ENCODE measurements around the gene ATP5PF.

GRCh38 chr21:25756190-25756932 is 21.7 kb upstream of the ATP5PF start:
- TF ChIP-seq, protein P1, sequence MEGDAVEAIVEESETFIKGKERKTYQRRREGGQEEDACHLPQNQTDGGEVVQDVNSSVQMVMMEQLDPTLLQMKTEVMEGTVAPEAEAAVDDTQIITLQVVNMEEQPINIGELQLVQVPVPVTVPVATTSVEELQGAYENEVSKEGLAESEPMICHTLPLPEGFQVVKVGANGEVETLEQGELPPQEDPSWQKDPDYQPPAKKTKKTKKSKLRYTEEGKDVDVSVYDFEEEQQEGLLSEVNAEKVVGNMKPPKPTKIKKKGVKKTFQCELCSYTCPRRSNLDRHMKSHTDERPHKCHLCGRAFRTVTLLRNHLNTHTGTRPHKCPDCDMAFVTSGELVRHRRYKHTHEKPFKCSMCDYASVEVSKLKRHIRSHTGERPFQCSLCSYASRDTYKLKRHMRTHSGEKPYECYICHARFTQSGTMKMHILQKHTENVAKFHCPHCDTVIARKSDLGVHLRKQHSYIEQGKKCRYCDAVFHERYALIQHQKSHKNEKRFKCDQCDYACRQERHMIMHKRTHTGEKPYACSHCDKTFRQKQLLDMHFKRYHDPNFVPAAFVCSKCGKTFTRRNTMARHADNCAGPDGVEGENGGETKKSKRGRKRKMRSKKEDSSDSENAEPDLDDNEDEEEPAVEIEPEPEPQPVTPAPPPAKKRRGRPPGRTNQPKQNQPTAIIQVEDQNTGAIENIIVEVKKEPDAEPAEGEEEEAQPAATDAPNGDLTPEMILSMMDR (conservative IDR thresholded peaks at IDR 0.05 in 1 of 2, IDR thresholded peaks at IDR 0.05 in 1 of 2; ENCODE audit: extremely low read depth in 1 of 2, insufficient read depth in 1 of 2, low read depth in 1 of 2, low read length in 2 of 2), result no peak
- TF ChIP-seq EZH2 (IDR thresholded peaks at IDR 0.05; ENCODE audit: borderline replicate concordance, low read length), result no peak

Data from mammary epithelial cell (primary cell).